Esophagus mucosa (tissue), 1 donor: ENCODE measurements around the gene NGRN. TPM values are rescaled to one million over a fixed set of nuclear protein-coding genes. Genes with fewer than 3 reads are reported as not detected.

Source experiments
- ATAC-seq: fragments of 200-7000 bp; cut with Tn5 transposase; one replicate; pipeline ENCODE4 v1.9.1; 2020
- total RNA-seq: library from RNA; stranded (reverse); gene quantifications from one replicate; pipeline ENCODE4 v1.2.4, GENCODE V29; 2023
- donor health status: DM: yes; HTN: yes; CAD: no.

Gene NGRN
- total RNA-seq, 1 donor from 2014 or later = 41.0 TPM

DNA sequence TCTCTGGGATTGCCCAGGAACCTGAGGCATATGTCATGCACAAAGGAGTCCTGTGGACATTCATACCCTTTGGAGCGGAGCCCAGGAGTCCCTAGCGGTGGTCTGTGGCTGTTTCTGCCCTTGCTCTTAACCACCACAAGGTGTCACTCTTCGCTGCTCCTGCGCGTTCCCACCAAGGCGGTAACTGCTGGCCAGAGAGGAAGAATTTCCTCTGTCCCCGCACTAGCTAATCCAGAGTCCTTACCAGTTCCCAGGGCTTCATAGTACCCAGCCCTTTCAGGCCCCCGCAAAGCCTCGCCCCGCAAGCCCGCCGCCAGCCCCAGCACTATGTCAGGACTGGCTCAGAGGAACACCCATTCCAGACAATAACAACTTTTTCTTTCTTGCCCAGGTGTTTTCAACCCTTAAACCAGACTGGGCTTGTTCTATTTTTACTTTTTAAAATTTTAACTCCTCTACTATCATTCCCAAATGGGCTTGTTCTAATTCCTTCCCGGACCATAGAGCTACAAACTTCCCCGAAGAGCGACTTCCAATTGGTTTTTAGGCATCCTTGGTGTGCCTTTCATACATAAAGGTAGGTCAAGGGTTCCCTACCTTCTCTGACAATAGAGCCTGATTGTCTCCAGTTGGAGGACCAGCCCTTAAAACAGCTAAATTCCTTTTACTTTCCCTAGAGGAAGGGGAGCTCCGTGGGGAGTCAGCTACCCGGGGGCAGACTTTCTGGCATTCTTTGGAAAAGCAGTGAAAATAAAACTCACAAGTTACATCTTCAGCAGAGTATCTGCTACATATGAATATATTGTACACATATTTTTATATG, 54.8 kb downstream of the NGRN start:
- ATAC-seq = peak; percentile 88

GRCh38 chr15:90320885-90321278, 55.4 kb downstream of the NGRN start:
- no peak for ATAC-seq

Other genes starting within 250 kb of the NGRN start
- gene IDH2, start 163.2 kb upstream of the NGRN start, total RNA-seq = 114 TPM
- 216 TPM for gene SEMA4B, start 64.3 kb upstream of the NGRN start, total RNA-seq
- gene CIB1, start 31.7 kb upstream of the NGRN start, total RNA-seq = 118 TPM
- 6.5 TPM for gene GDPGP1, start 31.5 kb upstream of the NGRN start, total RNA-seq
- not detected for gene TTLL13, start 16.1 kb upstream of the NGRN start, total RNA-seq
- 2.4 TPM for gene ZNF774, start 86.6 kb downstream of the NGRN start, total RNA-seq
- 157 TPM for gene IQGAP1, start 122.6 kb downstream of the NGRN start, total RNA-seq